WERI-Rb-1 (cell line): ENCODE results near the gene NT5DC4.

Source experiments
- DNase-seq: peaks from one replicate; pipeline ENCODE4 v3.0.0-alpha.2; 2020
- H3K27ac ChIP-seq: fragments of 250-450 bp; sonication (Bioruptor Pico); 2 replicates; pipeline ENCODE4 v1.5.1; 2020; ENCODE audit warnings: mild to moderate bottlenecking, moderate library complexity
- H3K27me3 ChIP-seq: fragments of 250-450 bp; sonication (Bioruptor Pico); 2 replicates; pipeline ENCODE4 v1.5.1; 2021; ENCODE audit warnings: mild to moderate bottlenecking, low read depth, moderate library complexity; ENCODE audit not compliant: insufficient read depth, severe bottlenecking
- H3K36me3 ChIP-seq: fragments of 250-450 bp; sonication (Bioruptor Pico); 2 replicates; pipeline ENCODE4 v1.5.1; 2020; ENCODE audit warnings: mild to moderate bottlenecking, moderate library complexity
- H3K4me3 ChIP-seq: 2 replicates; pipeline ENCODE4 v1.5.1; 2011; ENCODE audit warnings: low read depth, mild to moderate bottlenecking, control low read depth, low read length
- H3K9me3 ChIP-seq: fragments of 250-450 bp; sonication (Bioruptor Pico); 2 replicates; pipeline ENCODE4 v1.5.1; 2021; ENCODE audit warnings: mild to moderate bottlenecking, moderate library complexity; ENCODE audit not compliant: severe bottlenecking
- TF ChIP-seq, protein P1 (sequence below): IDR thresholded peaks from 2 replicates; pipeline ENCODE4 v1.5.1; 2011; ENCODE audit warnings: low read depth, mild to moderate bottlenecking, control low read depth, inconsistent platforms, low read length

The NT5DC4 gene

DNA sequence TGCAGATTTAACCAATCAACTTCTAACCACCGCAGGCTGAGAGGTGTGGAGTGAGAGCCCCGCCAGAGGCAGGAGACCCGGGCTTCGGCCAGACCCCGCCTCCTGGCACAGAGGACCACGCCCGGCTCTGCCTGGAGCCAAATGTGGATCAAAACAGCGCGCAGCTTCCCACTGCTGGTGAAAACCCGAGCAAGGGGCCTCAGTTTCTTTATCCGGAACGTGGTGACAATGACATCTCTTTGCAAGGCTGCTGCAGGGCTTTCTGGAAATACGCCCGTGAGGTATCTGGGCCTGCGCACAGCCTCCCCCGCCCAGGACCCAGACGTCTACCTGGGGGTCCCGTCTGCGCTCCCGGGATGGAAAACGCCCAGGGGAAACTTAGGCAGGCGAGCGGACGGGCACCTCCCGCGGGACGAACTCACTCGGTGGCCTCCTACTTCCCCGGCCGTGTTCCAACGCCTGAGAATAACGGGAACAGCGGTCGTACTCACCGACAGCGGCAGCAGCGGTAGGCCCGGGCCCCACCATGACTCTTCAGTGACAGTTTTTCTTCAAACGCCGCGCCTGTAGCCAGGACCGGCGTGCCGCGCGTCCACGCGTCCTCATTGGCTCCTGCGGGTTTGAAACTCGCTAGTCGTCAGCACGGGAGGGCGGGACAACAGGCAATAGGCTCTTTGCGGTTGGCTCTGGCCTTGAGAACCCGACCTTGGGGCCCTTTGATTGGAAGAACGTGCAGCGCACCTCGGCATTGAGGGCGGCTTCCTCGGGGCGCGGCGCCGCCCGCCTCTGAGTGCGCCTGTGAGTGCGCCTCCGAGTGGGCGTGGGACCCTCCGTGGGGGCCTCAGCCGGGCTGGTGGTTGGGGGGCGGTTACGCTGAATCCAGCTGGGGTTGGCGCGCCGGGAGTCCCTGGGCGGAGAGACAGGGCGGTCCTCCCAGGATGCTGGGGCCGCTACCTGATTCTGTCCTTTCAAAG is 43.5 kb downstream of the NT5DC4 start, which contains the start of gene CKAP2L:
Gene CKAP2L (minus strand): TSS at position 539 of the 974 bp plus-strand sequence. CDS start 11 bp downstream, at position 528.
- Histone ChIP-seq H3K36me3 (peaks cover 28% of the 10 kb centered on the region), H3K4me3 (peak within 1 kb of the TSS; percentile 94), H3K27me3 (no peaks in the 10 kb centered on the region), H3K9me3 (no peaks in the 10 kb centered on the region), H3K27ac (peak within 1 kb of the TSS; percentile 87)
- TF ChIP-seq, protein P1, sequence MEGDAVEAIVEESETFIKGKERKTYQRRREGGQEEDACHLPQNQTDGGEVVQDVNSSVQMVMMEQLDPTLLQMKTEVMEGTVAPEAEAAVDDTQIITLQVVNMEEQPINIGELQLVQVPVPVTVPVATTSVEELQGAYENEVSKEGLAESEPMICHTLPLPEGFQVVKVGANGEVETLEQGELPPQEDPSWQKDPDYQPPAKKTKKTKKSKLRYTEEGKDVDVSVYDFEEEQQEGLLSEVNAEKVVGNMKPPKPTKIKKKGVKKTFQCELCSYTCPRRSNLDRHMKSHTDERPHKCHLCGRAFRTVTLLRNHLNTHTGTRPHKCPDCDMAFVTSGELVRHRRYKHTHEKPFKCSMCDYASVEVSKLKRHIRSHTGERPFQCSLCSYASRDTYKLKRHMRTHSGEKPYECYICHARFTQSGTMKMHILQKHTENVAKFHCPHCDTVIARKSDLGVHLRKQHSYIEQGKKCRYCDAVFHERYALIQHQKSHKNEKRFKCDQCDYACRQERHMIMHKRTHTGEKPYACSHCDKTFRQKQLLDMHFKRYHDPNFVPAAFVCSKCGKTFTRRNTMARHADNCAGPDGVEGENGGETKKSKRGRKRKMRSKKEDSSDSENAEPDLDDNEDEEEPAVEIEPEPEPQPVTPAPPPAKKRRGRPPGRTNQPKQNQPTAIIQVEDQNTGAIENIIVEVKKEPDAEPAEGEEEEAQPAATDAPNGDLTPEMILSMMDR = no peak
- DNase-seq = peak; percentile 98

DNA sequence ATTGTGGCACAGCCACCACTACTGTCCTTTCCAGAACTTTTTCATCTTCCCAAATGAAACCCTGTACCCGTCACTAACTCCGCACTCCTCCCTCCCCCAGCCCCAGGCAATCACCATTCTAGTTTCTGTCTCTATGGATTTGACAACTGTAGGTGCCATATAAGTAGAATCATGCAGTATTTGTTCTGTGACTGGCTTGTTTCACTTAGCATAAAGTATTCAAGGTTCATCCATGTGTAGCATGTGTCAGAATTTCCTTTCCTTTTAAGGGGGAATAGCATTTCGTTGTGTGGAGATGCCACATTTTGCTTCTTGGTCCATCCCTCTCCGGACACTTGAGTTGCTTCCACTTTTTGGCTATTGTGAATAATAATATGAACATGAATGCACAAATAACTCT is 44.4 kb downstream of the NT5DC4 start:
- Histone ChIP-seq H3K9me3 (no peaks in the 10 kb centered on the region), H3K4me3 (peak overlapping the region; percentile 94), H3K27me3 (no peaks in the 10 kb centered on the region), H3K27ac (peak overlapping the region; percentile 87), H3K36me3 (peaks cover 19% of the 10 kb centered on the region)
- no peak for DNase-seq
- TF ChIP-seq, protein P1 = no peak

DNA sequence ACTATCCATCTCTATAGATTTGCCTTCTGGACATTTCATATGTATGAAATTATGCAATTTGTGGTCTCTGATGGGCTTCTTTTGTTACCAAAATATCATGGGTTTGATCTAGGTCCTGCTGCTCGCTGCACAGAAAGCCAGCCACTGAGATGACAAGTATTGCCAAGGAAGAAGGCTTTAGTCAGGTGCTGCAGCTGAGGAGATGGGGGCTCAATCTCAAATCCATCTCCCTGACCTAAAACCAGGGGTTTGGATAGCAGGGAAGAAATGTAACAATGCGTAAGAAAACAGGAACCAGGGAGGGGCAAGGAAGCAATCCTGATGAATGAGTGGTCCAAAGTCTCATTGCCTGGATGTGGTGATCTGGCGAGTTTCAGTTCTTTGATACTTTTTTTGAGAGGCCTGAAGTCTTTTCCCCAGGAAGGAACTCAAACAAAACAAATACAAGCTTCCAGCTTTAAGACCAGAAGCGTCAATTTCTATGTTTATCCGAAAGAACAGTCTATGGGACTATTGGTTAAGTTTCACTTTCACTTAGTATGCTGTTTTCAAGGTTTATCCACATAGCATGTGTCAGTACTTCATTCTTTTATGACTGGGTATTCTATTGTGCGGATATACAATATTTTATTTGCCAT is 47.0 kb downstream of the NT5DC4 start:
- Histone ChIP-seq H3K4me3 (no peak overlapping the region), H3K27ac (no peak overlapping the region), H3K9me3 (no peaks in the 10 kb centered on the region), H3K36me3 (no peaks in the 10 kb centered on the region; the same call in 1 of the 2 replicates), H3K27me3 (no peaks in the 10 kb centered on the region)
- TF ChIP-seq, protein P1 = no peak
- no peak for DNase-seq

DNA sequence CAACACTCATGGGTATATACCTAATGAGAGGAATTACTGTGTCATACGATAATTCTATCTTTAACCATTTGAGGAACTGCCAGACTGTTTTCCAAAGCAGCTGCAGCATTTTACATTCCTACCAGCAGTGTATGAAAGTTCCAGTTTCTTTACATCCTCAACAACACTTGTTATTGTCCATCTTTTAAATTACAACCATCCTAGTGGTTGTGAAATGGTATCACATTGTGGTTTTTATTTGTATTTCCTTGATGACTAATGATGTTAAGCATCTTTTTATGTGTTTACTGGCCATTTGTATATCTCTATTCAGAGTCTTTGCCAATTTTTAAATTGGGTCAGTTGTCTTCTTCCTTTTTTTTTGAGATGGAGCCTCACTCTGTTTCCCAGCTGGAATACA is 47.6 kb downstream of the NT5DC4 start:
- no peak for DNase-seq
- Histone ChIP-seq H3K27me3 (no peaks in the 10 kb centered on the region), H3K27ac (no peak overlapping the region), H3K4me3 (no peak overlapping the region), H3K9me3 (no peaks in the 10 kb centered on the region), H3K36me3 (no peaks in the 10 kb centered on the region)
- TF ChIP-seq, protein P1 = no peak

DNA sequence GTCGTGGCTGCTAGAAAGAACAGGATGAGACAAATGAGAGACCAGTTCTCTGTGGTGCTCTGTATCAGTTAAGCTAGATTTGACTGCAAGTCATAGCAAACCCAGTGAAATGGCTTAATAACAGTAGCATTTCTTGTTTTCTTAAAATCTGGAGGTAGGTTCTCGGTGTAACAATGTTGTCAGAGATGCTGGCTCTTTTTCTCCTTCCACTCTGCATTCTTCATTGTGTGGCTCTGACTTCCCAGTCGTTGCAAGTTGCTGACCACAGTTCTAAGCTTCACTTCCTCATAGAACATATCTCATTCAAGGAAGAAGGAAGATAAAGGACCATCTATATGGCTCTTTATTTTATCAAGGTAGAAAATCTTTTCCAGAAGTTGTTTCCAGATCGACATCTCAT is 51.5 kb downstream of the NT5DC4 start:
- TF ChIP-seq, protein P1 = no peak
- Histone ChIP-seq H3K9me3 (no peaks in the 10 kb centered on the region), H3K27me3 (no peaks in the 10 kb centered on the region), H3K27ac (no peak overlapping the region), H3K36me3 (no peaks in the 10 kb centered on the region), H3K4me3 (no peak overlapping the region)
- no peak for DNase-seq
